ENCODE results near the gene DAAM2. TPM values are rescaled to one million over a fixed set of nuclear protein-coding genes. Genes with fewer than 3 reads are reported as not detected.

The DAAM2 gene
- total RNA-seq, 1 experiment from 2014 or later: 4.8 TPM

- CTCF ChIA-PET: no interaction called here
Measured at GRCh38 chr6:39912446-39912845, 120.3 kb downstream of the DAAM2 start.

GRCh38 chr6:39913391-39913916 lies 121.3 kb downstream of the DAAM2 start:
- DNase-seq (ENCODE audit: low spot score): no peak
- no peak overlapping the region for H3K4me3 ChIP-seq (ENCODE audit: low read depth, low read length, poor library complexity, severe bottlenecking)
- no peaks in the 10 kb centered on the region for H3K27me3 ChIP-seq (replicated peaks; ENCODE audit: insufficient read depth, low read depth, low read length, poor library complexity)
- H3K36me3 ChIP-seq (ENCODE audit: insufficient read depth, low read length, poor library complexity, severe bottlenecking): no peaks in the 10 kb centered on the region
- TF ChIP-seq CTCF (conservative IDR thresholded peaks at IDR 0.05; ENCODE audit: low read depth, low read length) (no peak), EZH2 (IDR thresholded peaks at IDR 0.05; ENCODE audit: borderline replicate concordance, low read depth, low read length, poor library complexity, severe bottlenecking) (no peak)
- no peaks in the 10 kb centered on the region for H3K9me3 ChIP-seq (ENCODE audit: low read depth, low read length, poor library complexity, severe bottlenecking)
- H3K27ac ChIP-seq (ENCODE audit: low read depth, low read length, poor library complexity, severe bottlenecking): no peak overlapping the region
- ChIA-PET POLR2A (ENCODE audit: low non-redundant PET) (no interaction called here), CTCF (no interaction called here)
- no peaks in the 10 kb centered on the region for H3K4me1 ChIP-seq (ENCODE audit: insufficient read depth, low read length, poor library complexity, severe bottlenecking)
- BruUV-seq (replicated peaks): no TSS peak
- intact Hi-C loops (cut with micrococcal nuclease; ENCODE audit: unreplicated experiment): no loop called here

More at GRCh38 chr6:39912446-39912845, 120.3 kb downstream of the DAAM2 start:
- intact Hi-C loops (cut with micrococcal nuclease; ENCODE audit: unreplicated experiment): no loop called here
- Histone ChIP-seq H3K4me3 (ENCODE audit: low read depth, low read length, poor library complexity, severe bottlenecking) (no peak overlapping the region), H3K4me1 (ENCODE audit: insufficient read depth, low read length, poor library complexity, severe bottlenecking) (no peaks in the 10 kb centered on the region), H3K36me3 (ENCODE audit: insufficient read depth, low read length, poor library complexity, severe bottlenecking) (no peaks in the 10 kb centered on the region), H3K9me3 (ENCODE audit: low read depth, low read length, poor library complexity, severe bottlenecking) (no peaks in the 10 kb centered on the region), H3K27me3 (replicated peaks; ENCODE audit: insufficient read depth, low read depth, low read length, poor library complexity) (no peaks in the 10 kb centered on the region), H3K27ac (ENCODE audit: low read depth, low read length, poor library complexity, severe bottlenecking) (no peak overlapping the region)
- BruUV-seq (replicated peaks): no TSS peak
- no peak for DNase-seq (ENCODE audit: low spot score)
- no peak for TF ChIP-seq CTCF (conservative IDR thresholded peaks at IDR 0.05; ENCODE audit: low read depth, low read length)
- POLR2A ChIA-PET (ENCODE audit: low non-redundant PET): no interaction called here

GRCh38 chr6:39914239-39914638 lies 122.1 kb downstream of the DAAM2 start:
- CTCF ChIA-PET: no interaction called here
- Histone ChIP-seq H3K36me3 (ENCODE audit: insufficient read depth, low read length, poor library complexity, severe bottlenecking) (no peaks in the 10 kb centered on the region), H3K27ac (ENCODE audit: low read depth, low read length, poor library complexity, severe bottlenecking) (no peak overlapping the region), H3K9me3 (ENCODE audit: low read depth, low read length, poor library complexity, severe bottlenecking) (no peaks in the 10 kb centered on the region), H3K4me1 (ENCODE audit: insufficient read depth, low read length, poor library complexity, severe bottlenecking) (no peaks in the 10 kb centered on the region), H3K27me3 (replicated peaks; ENCODE audit: insufficient read depth, low read depth, low read length, poor library complexity) (no peaks in the 10 kb centered on the region), H3K4me3 (ENCODE audit: low read depth, low read length, poor library complexity, severe bottlenecking) (no peak overlapping the region)
- TF ChIP-seq EZH2 (IDR thresholded peaks at IDR 0.05; ENCODE audit: borderline replicate concordance, low read depth, low read length, poor library complexity, severe bottlenecking) (no peak), CTCF (conservative IDR thresholded peaks at IDR 0.05; ENCODE audit: low read depth, low read length) (no peak)
- DNase-seq (ENCODE audit: low spot score): no peak
- no TSS peak for BruUV-seq (replicated peaks)
- POLR2A ChIA-PET (ENCODE audit: low non-redundant PET): no interaction called here
- intact Hi-C loops (cut with micrococcal nuclease; ENCODE audit: unreplicated experiment): no loop called here

Measured in A673 (cell line).